ENCODE measurements around the gene NTSR2. TPM values are rescaled to one million over a fixed set of nuclear protein-coding genes. Genes with fewer than 3 reads are reported as not detected.

NTSR2 gene
- total and polyA plus RNA-seq, 8 donors = not detected

DNA sequence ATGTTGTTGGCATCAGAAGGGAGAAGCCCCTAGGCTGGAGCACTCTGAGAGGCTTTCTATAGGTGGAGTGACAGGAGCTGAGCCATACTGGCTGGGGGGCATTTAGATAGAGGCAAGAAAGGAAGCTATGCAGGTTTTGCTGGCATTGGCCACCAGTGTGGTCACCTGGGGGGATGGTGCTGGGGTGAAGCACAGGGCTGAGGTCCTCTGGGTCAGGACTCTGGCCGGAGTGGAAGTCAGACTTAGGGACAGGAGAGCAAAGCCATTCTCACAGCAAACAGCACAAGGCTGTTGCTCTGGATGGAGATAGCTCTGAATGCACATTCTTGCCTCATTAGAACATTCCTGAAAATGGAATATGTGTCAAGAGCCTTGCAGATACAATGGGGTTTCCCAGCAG is 47.4 kb downstream of the NTSR2 start:
- no peaks in the 10 kb centered on the region for H3K27me3 ChIP-seq
- no peaks in the 10 kb centered on the region for H3K4me1 ChIP-seq
- H3K36me3 ChIP-seq = peaks cover 0 to 39% (median 20%) of the 10 kb centered on the region in 4 donors
- peaks cover 0 to 11% (median 5%) of the 10 kb centered on the region in 4 donors for H3K9me3 ChIP-seq
- no peak overlapping the region for H3K4me3 ChIP-seq
- no peak overlapping the region for H3K27ac ChIP-seq
- DNase-seq = no peak
- no peak for TF ChIP-seq EP300 (IDR thresholded peaks at IDR 0.05)
- TF ChIP-seq, protein P1, sequence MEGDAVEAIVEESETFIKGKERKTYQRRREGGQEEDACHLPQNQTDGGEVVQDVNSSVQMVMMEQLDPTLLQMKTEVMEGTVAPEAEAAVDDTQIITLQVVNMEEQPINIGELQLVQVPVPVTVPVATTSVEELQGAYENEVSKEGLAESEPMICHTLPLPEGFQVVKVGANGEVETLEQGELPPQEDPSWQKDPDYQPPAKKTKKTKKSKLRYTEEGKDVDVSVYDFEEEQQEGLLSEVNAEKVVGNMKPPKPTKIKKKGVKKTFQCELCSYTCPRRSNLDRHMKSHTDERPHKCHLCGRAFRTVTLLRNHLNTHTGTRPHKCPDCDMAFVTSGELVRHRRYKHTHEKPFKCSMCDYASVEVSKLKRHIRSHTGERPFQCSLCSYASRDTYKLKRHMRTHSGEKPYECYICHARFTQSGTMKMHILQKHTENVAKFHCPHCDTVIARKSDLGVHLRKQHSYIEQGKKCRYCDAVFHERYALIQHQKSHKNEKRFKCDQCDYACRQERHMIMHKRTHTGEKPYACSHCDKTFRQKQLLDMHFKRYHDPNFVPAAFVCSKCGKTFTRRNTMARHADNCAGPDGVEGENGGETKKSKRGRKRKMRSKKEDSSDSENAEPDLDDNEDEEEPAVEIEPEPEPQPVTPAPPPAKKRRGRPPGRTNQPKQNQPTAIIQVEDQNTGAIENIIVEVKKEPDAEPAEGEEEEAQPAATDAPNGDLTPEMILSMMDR (IDR thresholded peaks at IDR 0.05) = no peak
- TF ChIP-seq POLR2A (IDR thresholded peaks at IDR 0.05) = no peak
- no peak for TF ChIP-seq POLR2AphosphoS5 (IDR thresholded peaks at IDR 0.05)
- intact Hi-C loops (cut with DNase I; ENCODE audit: low total_unique reads) = no loop called here
- WGBS, 5 donors = 75 to 83% (median 80%) methylated on average over 1 of the region's 1 CpG

DNA sequence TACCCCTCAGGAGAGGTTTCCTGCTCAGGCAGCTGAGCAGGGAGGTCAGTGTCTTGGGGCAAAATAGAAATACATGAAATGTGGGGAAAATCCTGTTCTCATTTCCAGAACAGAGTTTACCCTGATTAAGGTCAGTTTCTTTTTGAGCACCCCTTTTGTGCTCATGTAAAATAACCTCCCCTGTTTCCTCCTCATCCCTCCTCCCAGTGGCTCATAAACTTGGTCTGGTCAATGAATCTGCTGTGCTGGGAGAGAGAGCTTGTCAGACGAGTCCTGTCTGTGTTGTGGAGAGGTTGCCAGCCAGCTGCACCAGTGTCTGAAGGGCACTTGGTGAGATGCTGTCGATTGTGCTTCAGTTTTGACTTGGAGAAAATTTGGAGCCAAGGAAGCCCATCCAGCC is 48.6 kb downstream of the NTSR2 start:
- DNase-seq = no peak
- Histone ChIP-seq H3K36me3 (peaks cover 0 to 35% (median 14%) of the 10 kb centered on the region in 4 donors), H3K4me1 (no peaks in the 10 kb centered on the region), H3K9me3 (no peaks in the 10 kb centered on the region), H3K27me3 (no peaks in the 10 kb centered on the region), H3K27ac (no peak overlapping the region), H3K4me3 (no peak overlapping the region)
- TF ChIP-seq, protein P1 (IDR thresholded peaks at IDR 0.05) = no peak
- no peak for TF ChIP-seq EP300 (IDR thresholded peaks at IDR 0.05)
- TF ChIP-seq POLR2AphosphoS5 (IDR thresholded peaks at IDR 0.05) = no peak
- no peak for TF ChIP-seq POLR2A (IDR thresholded peaks at IDR 0.05)
- WGBS, 5 donors = 51 to 92% (median 58%) methylated on average over 2 of the region's 2 CpGs
- intact Hi-C loops (cut with DNase I; ENCODE audit: low total_unique reads) = no loop called here

DNA sequence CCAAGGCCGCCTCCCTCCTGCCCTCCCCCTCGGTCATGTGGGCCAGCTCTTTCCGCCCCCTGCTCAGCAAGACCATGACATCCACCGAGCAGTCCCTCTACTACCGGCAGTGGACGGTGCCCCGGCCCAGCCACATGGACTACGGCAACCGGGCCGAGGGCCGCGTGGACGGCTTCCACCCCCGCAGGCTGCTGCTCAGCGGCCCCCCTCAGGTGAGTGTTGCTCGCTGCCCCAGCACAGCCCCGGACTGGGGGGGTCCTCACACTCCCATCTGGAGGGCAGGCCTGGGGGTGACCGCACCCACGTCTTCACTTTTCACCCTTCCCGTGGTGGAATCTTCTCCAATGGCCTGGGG is 51.3 kb downstream of the NTSR2 start:
- Histone ChIP-seq H3K27ac (no peak overlapping the region), H3K36me3 (peaks cover 0 to 30% (median 16%) of the 10 kb centered on the region in 4 donors), H3K27me3 (no peaks in the 10 kb centered on the region), H3K4me1 (no peaks in the 10 kb centered on the region), H3K9me3 (no peaks in the 10 kb centered on the region), H3K4me3 (no peak overlapping the region)
- intact Hi-C loops (cut with DNase I; ENCODE audit: low total_unique reads) = no loop called here
- no peak for TF ChIP-seq EP300 (IDR thresholded peaks at IDR 0.05)
- TF ChIP-seq POLR2AphosphoS5 (IDR thresholded peaks at IDR 0.05) = no peak
- TF ChIP-seq, protein P1 (IDR thresholded peaks at IDR 0.05) = no peak
- TF ChIP-seq POLR2A (IDR thresholded peaks at IDR 0.05) = no peak
- no peak for DNase-seq
- 91 to 95% (median 92%) methylated on average over 10 to 20 of the region's 20 CpGs for WGBS, 5 donors

DNA sequence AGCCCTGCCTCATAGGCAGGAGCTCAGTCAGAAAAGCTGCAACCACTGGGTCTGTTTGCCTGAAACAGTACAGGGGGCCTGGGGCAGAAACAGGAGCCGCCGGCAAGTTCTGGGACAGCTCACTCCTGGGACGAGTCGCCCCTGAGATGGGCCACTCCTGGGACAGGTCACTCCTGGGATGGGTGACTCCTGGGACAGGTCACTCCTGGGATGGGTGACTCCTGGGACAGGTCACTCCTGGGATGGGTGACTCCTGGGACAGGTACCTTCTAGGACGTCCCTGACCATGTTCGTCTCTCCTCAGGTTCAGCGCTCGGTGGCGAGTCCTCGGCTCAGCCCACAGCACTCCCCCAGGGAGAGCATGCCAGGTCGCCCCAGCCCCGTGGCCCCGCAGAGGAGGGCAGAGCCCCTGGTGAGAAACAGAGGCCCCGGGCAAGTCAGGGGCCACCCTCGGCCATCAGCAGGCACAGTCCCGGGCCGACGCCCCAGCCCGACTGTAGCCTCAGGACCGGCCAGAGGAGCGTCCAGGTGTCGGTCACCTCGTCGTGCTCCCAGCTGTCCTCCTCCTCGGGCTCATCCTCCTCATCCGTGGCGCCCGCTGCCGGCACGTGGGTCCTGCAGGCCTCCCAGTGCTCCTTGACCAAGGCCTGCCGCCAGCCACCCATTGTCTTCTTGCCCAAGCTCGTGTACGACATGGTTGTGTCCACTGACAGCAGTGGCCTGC is 51.8 kb downstream of the NTSR2 start:
- DNase-seq = no peak
- intact Hi-C loops (cut with DNase I; ENCODE audit: low total_unique reads) = no loop called here
- Histone ChIP-seq H3K4me1 (no peaks in the 10 kb centered on the region), H3K4me3 (no peak overlapping the region), H3K27ac (no peak overlapping the region), H3K27me3 (no peaks in the 10 kb centered on the region), H3K36me3 (peaks cover 0 to 30% (median 16%) of the 10 kb centered on the region in 4 donors), H3K9me3 (no peaks in the 10 kb centered on the region)
- TF ChIP-seq POLR2A (IDR thresholded peaks at IDR 0.05) (no peak), POLR2AphosphoS5 (IDR thresholded peaks at IDR 0.05) (no peak), EP300 (IDR thresholded peaks at IDR 0.05) (no peak)
- TF ChIP-seq, protein P1 (IDR thresholded peaks at IDR 0.05) = no peak
- 90 to 95% (median 91%) methylated on average over 24 to 33 of the region's 33 CpGs for WGBS, 5 donors
